Adrenal gland (tissue), 12 donors: ENCODE results near the gene IQGAP2. TPM values are rescaled to one million over a fixed set of nuclear protein-coding genes. Genes with fewer than 3 reads are reported as not detected.

Experiments
- DNase-seq, 7 donors: peaks; one replicate each; pipeline ENCODE4 v3.0.0-alpha.2; 2019 to 2020
- H3K27ac ChIP-seq, 5 donors: fragments of 200-600 bp; sonication (generic) in 4 of 5; 1 replicate in 3 of 5; 2 replicates in 2 of 5; pipeline versions ENCODE4 v1.5.1 to v1.8.0; 2016 to 2020; ENCODE audit warnings: mild to moderate bottlenecking in 1 of 5
- H3K27me3 ChIP-seq: fragments of 200-600 bp; 2 replicates; pipeline ENCODE4 v1.8.0; 2021
- H3K36me3 ChIP-seq, 2 donors: fragments of 200-600 bp; replicated peaks in 1 of 2; 1 replicate in 1 of 2; 2 replicates in 1 of 2; pipeline versions ENCODE4 v1.5.1 to v1.8.0; 2018 to 2022
- H3K4me1 ChIP-seq, 2 donors: fragments of 200-600 bp; replicated peaks in 1 of 2; 1 replicate in 1 of 2; 2 replicates in 1 of 2; pipeline versions ENCODE4 v1.5.1 to v1.8.0; 2018 to 2021
- H3K4me3 ChIP-seq, 4 donors: fragments of 200-600 bp; sonication (generic) in 3 of 4; one replicate each; pipeline ENCODE4 v1.5.1; 2016 to 2018
- H3K9me3 ChIP-seq, 3 donors: fragments of 200-600 bp; sonication (generic) in 1 of 3; replicated peaks in 1 of 3; 1 replicate in 2 of 3; 2 replicates in 1 of 3; pipeline versions ENCODE4 v1.5.1 to v1.8.0; 2016 to 2021
- CTCF ChIP-seq, 6 experiments: fragments of 450-650 bp in 4 of 6; fragments of 200-600 bp in 2 of 6; sonication (generic) in 1 of 6; IDR thresholded peaks; 1 replicate in 5 of 6; 2 replicates in 1 of 6; pipeline versions ENCODE4 v1.5.1 to v1.8.0; 2016 to 2021; ENCODE audit warnings: antibody characterized with exemption in 6 of 6, mild to moderate bottlenecking in 2 of 6, moderate library complexity in 1 of 6
- POLR2A ChIP-seq, 2 donors: fragments of 450-650 bp; IDR thresholded peaks; one replicate each; pipeline ENCODE4 v1.6.1; 2017; ENCODE audit warnings: antibody characterized with exemption in 2 of 2, mild to moderate bottlenecking in 2 of 2, moderate library complexity in 1 of 2
- WGBS, 4 donors: extraction: QIAGEN DNeasy Blood & Tissue Kit in 2 of 4; methylation state at CpG; one replicate each; pipeline versions ENCODE4 v1.1.5 to v1.1.7; 2013 to 2017; 5-methylcytosine and 5-hydroxymethylcytosine counted together
- intact Hi-C, 2 donors: fragments of 100-400 bp; cut with DNase I; formaldehyde crosslinking; loops; one replicate each; pipeline versions ENCODE4 v1.14.1 to v1.15.0; 2022 to 2023
- polyA plus RNA-seq, 3 donors: library from polyadenylated mRNA; stranded (reverse); fragments of 200-250 nt in 2 of 3; fragments of 350-450 nt in 1 of 3; fragmentation: Illumina TruSeq in 1 of 3; extraction: RNeasy Lipid Tissue Mini Kit (QIAGEN cat#74804) in 1 of 3; gene quantifications; one replicate each; pipeline ENCODE4 v1.2.3, GENCODE V29; 2013 to 2014
- total RNA-seq, 9 donors: library from RNA; depleted of rRNA in 4 of 9; stranded (reverse); fragments of >200 nt in 4 of 9; fragments of 120-200 nt in 1 of 9; fragmentation: NEBNext Ultra II Directional in 1 of 9; extraction: Animal tissue kit (Norgen Biotek cat#: 25700) in 1 of 9; gene quantifications; one replicate each; pipeline versions ENCODE4 v1.1.0 to v1.2.4, GENCODE V29; 2013 to 2023
- donor health status: healthy with polysubstance abuse.
- donor health status: Bipolar disorder and iron deficiency.
- donor health status: DM: yes; HTN: yes; CAD: no.
- donor health status: DM: no; HTN: no; CAD: no.
- donor health status: DM: no; HTN: no; CAD: no.
- donor health status: DM: yes; HTN: yes; CAD: no.

Gene IQGAP2
- total and polyA plus RNA-seq, 12 donors: 14.9 to 77.3 (median 36.1) TPM

- Histone ChIP-seq H3K4me3 (no peak overlapping the region), H3K36me3 (no peaks in the 10 kb centered on the region), H3K4me1 (no peaks in the 10 kb centered on the region), H3K27me3 (no peaks in the 10 kb centered on the region), H3K27ac (no peak overlapping the region), H3K9me3 (no peaks in the 10 kb centered on the region)
- DNase-seq: no peak
- TF ChIP-seq POLR2A (IDR thresholded peaks at IDR 0.05): no peak
- WGBS, 4 donors: 88 to 92% (median 91%) methylated on average over 4 of the region's 4 CpGs
- intact Hi-C loops: no loop called here
These were observed 214.6 kb downstream of the IQGAP2 start for GRCh38 chr5:76617675-76618074.

- no peaks in the 10 kb centered on the region for H3K9me3 ChIP-seq
- H3K36me3 ChIP-seq: no peaks in the 10 kb centered on the region
- WGBS, 4 donors: 94 to 97% (median 95%) methylated on average over 5 of the region's 5 CpGs
- TF ChIP-seq POLR2A (IDR thresholded peaks at IDR 0.05) (no peak), CTCF (IDR thresholded peaks at IDR 0.05) (no peak)
- intact Hi-C loops: no loop called here
- H3K4me3 ChIP-seq: no peak overlapping the region
- no peak overlapping the region for H3K27ac ChIP-seq
- no peak for DNase-seq
- H3K27me3 ChIP-seq: no peaks in the 10 kb centered on the region
- H3K4me1 ChIP-seq: no peaks in the 10 kb centered on the region
These were observed 217.1 kb downstream of the IQGAP2 start for GRCh38 chr5:76620166-76620565.

GRCh38 chr5:76622076-76622475 lies 219.0 kb downstream of the IQGAP2 start:
- no peak for TF ChIP-seq POLR2A (IDR thresholded peaks at IDR 0.05)
- no peak for TF ChIP-seq CTCF (IDR thresholded peaks at IDR 0.05)
- Histone ChIP-seq H3K4me3 (no peak overlapping the region), H3K27ac (no peak overlapping the region), H3K4me1 (no peaks in the 10 kb centered on the region), H3K36me3 (no peaks in the 10 kb centered on the region), H3K9me3 (no peaks in the 10 kb centered on the region), H3K27me3 (no peaks in the 10 kb centered on the region)
- intact Hi-C loops: no loop called here
- DNase-seq: no peak
- WGBS, 4 donors: 93 to 95% (median 95%) methylated on average over 5 of the region's 5 CpGs

- H3K27me3 ChIP-seq: no peaks in the 10 kb centered on the region
- intact Hi-C loops: no loop called here
- no peak for TF ChIP-seq POLR2A (IDR thresholded peaks at IDR 0.05)
- TF ChIP-seq CTCF (IDR thresholded peaks at IDR 0.05): no peak
- no peak within 1 kb of the TSS for H3K4me3 ChIP-seq
- H3K27ac ChIP-seq: no peak within 1 kb of the TSS
- no peaks in the 10 kb centered on the region for H3K9me3 ChIP-seq
- peak in 1 of 7 donors; percentile 12 for DNase-seq
- WGBS, 4 donors: 19 to 43% (median 34%) methylated on average over 7 of the region's 7 CpGs
- H3K4me1 ChIP-seq: no peaks in the 10 kb centered on the region
- H3K36me3 ChIP-seq: no peaks in the 10 kb centered on the region
These were observed 220.0 kb downstream of the IQGAP2 start, which contains the start of gene F2RL2 for GRCh38 chr5:76622973-76623596. Gene F2RL2 (minus strand): TSS chr5:76623403. CDS start chr5:76623230, 173 bp downstream.
